ENCODE results near the gene TRAF3IP1.

TRAF3IP1 gene

GRCh38 chr2:238418999-238419546 lies 98.8 kb downstream of the TRAF3IP1 start:
- Histone ChIP-seq H3K27ac (no peak overlapping the region), H3K4me3 (no peak overlapping the region)
- no peak for TF ChIP-seq CTCF (IDR thresholded peaks at IDR 0.05)
- no peak for DNase-seq (ENCODE audit: low spot score)

GRCh38 chr2:238420442-238420841 lies 100.1 kb downstream of the TRAF3IP1 start:
- H3K4me3 ChIP-seq: peak overlapping the region; percentile 17
- no peak for TF ChIP-seq CTCF (IDR thresholded peaks at IDR 0.05)
- DNase-seq (ENCODE audit: low spot score): no peak
- H3K27ac ChIP-seq: peak overlapping the region in 1 of 2 donors; percentile 68

GRCh38 chr2:238420878-238421694 lies 100.8 kb downstream of the TRAF3IP1 start:
- DNase-seq (ENCODE audit: low spot score): no peak
- Histone ChIP-seq H3K4me3 (peak overlapping the region; percentile 17), H3K27ac (peak overlapping the region in 1 of 2 donors; percentile 68)
- no peak for TF ChIP-seq CTCF (IDR thresholded peaks at IDR 0.05)

GRCh38 chr2:238421695-238422035 lies 101.3 kb downstream of the TRAF3IP1 start:
- no peak for DNase-seq (ENCODE audit: low spot score)
- Histone ChIP-seq H3K4me3 (peak overlapping the region; percentile 6), H3K27ac (peak overlapping the region in 1 of 2 donors; percentile 68)
- no peak for TF ChIP-seq CTCF (IDR thresholded peaks at IDR 0.05)

- DNase-seq (ENCODE audit: low spot score): no peak
- H3K27ac ChIP-seq: no peak overlapping the region
- no peak for TF ChIP-seq CTCF (IDR thresholded peaks at IDR 0.05)
- no peak overlapping the region for H3K4me3 ChIP-seq
Measured at GRCh38 chr2:238422285-238422684, 102.0 kb downstream of the TRAF3IP1 start.

GRCh38 chr2:238422940-238423339 lies 102.6 kb downstream of the TRAF3IP1 start:
- no peak for DNase-seq (ENCODE audit: low spot score)
- TF ChIP-seq CTCF (IDR thresholded peaks at IDR 0.05): no peak
- no peak overlapping the region for H3K27ac ChIP-seq
- H3K4me3 ChIP-seq: no peak overlapping the region
